ENCODE measurements around the gene RNF10. TPM values are rescaled to one million over a fixed set of nuclear protein-coding genes. Genes with fewer than 3 reads are reported as not detected.

RNF10 gene
- total and polyA plus RNA-seq, 3 donors from 2014 or later: 307 to 370 (median 340) TPM

DNA sequence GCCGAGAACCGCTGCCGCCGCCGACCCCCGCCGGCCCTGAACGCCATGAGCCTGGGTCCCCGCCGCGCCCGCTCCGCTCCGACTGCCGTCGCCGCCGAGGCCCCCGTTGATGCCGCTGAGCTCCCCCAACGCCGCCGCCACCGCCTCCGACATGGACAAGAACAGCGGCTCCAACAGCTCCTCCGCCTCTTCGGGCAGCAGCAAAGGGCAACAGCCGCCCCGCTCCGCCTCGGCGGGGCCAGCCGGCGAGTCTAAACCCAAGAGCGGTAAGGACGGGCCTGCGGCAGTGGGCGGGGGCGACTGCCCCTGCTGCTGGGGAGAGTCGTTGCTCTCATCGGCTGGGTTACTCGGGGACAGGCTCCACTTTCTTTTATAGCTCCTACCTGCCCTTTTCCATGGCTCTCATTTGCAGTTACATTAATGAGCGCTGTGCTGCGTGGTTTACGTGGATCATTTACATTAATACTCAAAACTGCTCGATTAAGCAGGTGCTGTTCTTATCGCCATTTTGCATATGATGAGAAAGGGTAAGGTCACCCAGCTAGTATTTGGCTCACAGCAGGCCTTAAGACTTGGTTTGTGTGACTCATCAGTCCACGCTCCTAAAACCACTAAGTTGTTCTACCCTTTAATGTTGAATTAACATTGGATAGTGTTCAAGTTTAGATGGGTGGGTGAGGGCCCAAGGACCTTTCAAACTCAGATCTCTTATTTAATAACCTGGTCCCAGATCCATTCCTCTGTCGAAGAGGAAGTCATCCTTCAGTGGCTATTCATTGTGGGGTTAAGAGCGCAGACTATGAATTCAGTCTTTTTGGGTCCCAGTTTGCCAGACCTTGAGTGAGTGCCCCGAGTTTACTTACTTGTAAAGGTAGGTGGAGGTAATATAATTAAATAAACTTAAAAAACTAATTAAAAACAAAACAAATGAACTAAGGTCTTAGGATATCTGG, 823 bp downstream of the RNF10 start:
- Histone ChIP-seq H3K27me3 (no peaks in the 10 kb centered on the region), H3K4me1 (peaks cover 38% of the 10 kb centered on the region), H3K9me3 (no peaks in the 10 kb centered on the region), H3K36me3 (ENCODE audit: low read depth, missing control alignments) (no peaks in the 10 kb centered on the region), H3K27ac (peak overlapping the region; percentile 94 to 95), H3K4me3 (peak overlapping the region; percentile 99 to 100)
- WGBS, 2 donors: 1 to 3% methylated on average over 24 to 52 of the region's 52 CpGs
- intact Hi-C loops (cut with DNase I; ENCODE audit: low total_unique reads): no loop called here
- TF ChIP-seq, protein P1, sequence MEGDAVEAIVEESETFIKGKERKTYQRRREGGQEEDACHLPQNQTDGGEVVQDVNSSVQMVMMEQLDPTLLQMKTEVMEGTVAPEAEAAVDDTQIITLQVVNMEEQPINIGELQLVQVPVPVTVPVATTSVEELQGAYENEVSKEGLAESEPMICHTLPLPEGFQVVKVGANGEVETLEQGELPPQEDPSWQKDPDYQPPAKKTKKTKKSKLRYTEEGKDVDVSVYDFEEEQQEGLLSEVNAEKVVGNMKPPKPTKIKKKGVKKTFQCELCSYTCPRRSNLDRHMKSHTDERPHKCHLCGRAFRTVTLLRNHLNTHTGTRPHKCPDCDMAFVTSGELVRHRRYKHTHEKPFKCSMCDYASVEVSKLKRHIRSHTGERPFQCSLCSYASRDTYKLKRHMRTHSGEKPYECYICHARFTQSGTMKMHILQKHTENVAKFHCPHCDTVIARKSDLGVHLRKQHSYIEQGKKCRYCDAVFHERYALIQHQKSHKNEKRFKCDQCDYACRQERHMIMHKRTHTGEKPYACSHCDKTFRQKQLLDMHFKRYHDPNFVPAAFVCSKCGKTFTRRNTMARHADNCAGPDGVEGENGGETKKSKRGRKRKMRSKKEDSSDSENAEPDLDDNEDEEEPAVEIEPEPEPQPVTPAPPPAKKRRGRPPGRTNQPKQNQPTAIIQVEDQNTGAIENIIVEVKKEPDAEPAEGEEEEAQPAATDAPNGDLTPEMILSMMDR (IDR thresholded peaks at IDR 0.05): no peak
- no peak for TF ChIP-seq POLR2A (IDR thresholded peaks at IDR 0.05)
- DNase-seq: peak; percentile 43

DNA sequence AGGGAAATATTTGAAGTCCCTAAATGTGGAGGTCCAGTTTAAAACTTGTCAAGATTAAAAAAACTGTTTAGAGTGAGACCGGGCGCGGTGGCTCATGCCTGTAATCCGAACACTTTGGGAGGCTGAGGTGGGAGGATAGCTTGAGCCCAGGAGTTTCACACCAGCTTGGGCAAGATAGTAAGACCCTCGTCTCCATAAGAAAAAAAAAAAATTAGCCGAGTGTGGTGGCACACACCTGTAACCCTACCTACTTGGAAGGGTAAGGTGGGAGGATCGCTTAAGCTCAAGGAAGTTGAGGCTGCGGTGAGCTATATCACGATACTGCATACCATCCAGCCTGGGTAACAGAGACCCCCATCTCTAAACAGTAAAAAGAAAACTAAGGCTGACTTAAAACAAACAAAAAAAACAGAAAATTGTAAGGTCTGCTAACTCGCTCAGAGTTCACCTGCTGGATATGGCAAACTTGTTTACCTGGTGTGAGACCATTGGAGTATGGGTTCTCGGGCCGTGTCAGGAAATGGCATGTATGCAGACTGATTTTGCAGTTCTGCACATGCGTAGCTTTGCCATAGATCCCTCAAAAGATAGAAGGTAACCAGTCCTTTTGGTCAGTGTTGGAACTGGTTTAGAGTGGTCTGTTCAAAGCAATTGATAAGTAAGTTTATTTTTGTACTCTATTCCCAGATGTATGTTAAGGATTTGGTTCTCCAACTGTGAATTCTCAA, 2.1 kb downstream of the RNF10 start:
- H3K36me3 ChIP-seq (ENCODE audit: low read depth, missing control alignments): no peaks in the 10 kb centered on the region
- no peak for TF ChIP-seq POLR2A (IDR thresholded peaks at IDR 0.05)
- TF ChIP-seq, protein P1 (IDR thresholded peaks at IDR 0.05): no peak
- H3K4me1 ChIP-seq: peaks cover 43% of the 10 kb centered on the region
- no peak for DNase-seq
- WGBS, 2 donors: 39% methylated on average over 13 of the region's 13 CpGs
- intact Hi-C loops (cut with DNase I; ENCODE audit: low total_unique reads): no loop called here
- H3K27ac ChIP-seq: peak overlapping the region in 1 of 2 donors; percentile 94
- no peaks in the 10 kb centered on the region for H3K27me3 ChIP-seq
- H3K9me3 ChIP-seq: no peaks in the 10 kb centered on the region
- peak overlapping the region in 1 of 2 donors; percentile 100 for H3K4me3 ChIP-seq

DNA sequence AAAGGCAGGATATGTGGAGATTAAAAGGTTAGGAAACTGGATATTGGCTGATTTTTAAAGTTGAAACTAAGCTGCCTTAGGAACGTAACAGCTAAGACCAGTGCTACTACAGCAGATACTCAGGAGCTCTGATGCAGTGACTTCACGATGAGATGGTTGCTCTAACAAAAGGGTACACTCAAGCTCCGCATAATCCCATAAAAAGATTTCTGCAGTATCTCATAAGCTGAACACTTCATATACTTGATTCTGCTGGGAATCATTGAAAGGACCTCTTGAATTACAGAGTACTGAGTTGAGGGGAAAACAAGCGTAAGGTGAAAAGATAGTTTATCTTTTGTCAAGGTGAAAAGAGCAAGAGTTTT, 3.7 kb downstream of the RNF10 start:
- no peaks in the 10 kb centered on the region for H3K36me3 ChIP-seq (ENCODE audit: low read depth, missing control alignments)
- no peak for DNase-seq
- intact Hi-C loops (cut with DNase I; ENCODE audit: low total_unique reads): no loop called here
- no peak overlapping the region for H3K4me3 ChIP-seq
- no peaks in the 10 kb centered on the region for H3K9me3 ChIP-seq
- peak overlapping the region; percentile 29 to 55 for H3K27ac ChIP-seq
- 36 to 53% methylated on average over 4 of the region's 4 CpGs for WGBS, 2 donors
- H3K4me1 ChIP-seq: peaks cover 43% of the 10 kb centered on the region
- no peaks in the 10 kb centered on the region for H3K27me3 ChIP-seq
- TF ChIP-seq, protein P1 (IDR thresholded peaks at IDR 0.05): no peak
- TF ChIP-seq POLR2A (IDR thresholded peaks at IDR 0.05): no peak

DNA sequence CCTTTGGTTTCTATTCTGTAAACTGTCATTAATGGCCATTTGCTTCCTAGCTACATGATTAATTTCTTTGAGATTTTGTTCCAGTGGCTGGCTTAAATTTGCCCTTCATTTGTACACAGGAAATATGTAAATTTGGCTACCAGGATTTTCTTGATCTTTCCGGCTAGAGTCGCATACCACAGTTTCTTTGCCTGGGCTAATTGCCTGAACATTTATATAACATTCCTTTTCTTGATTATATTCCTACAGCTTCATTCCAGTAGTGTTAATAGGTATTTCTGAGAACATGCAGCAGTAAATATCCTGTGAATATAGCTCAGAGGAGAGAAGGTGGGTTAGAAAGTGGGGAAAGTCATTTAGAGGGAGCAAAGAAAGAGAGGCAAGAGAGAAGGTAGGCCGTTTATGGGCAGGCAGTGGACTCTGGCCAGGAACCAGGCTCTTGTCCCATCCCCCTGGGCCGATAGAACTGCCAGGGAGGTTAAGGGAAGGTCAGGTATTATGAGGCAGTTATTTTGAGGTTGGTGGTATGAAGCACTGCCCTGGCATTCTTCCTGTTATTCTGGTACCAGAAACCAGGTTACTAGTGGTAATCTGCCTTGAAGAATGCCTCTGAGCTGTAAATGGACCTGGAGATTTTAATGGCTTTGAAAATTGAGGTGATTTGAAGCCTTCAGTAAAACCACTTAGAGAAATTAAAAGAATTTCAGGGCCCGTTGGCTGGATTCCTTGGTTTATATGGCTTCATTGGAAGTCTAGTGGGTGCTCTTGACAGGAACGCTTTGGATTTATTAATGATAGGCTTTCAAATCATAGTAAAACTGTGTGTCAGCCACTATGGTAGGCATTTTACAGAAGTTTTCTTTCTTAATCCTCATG, 4.4 kb downstream of the RNF10 start:
- no peak for TF ChIP-seq POLR2A (IDR thresholded peaks at IDR 0.05)
- TF ChIP-seq, protein P1 (IDR thresholded peaks at IDR 0.05): no peak
- Histone ChIP-seq H3K27ac (peak overlapping the region; percentile 29 to 55), H3K4me1 (peaks cover 43% of the 10 kb centered on the region), H3K36me3 (ENCODE audit: low read depth, missing control alignments) (no peaks in the 10 kb centered on the region), H3K27me3 (no peaks in the 10 kb centered on the region), H3K9me3 (no peaks in the 10 kb centered on the region), H3K4me3 (no peak overlapping the region)
- WGBS, 2 donors: 33 to 38% methylated on average over 6 of the region's 6 CpGs
- intact Hi-C loops (cut with DNase I; ENCODE audit: low total_unique reads): no loop called here
- no peak for DNase-seq
